Prostate gland (tissue), 2 donors: Measurements from ENCODE around the gene TMEM14B.

ENCODE experiments used
- CTCF ChIP-seq, 4 experiments: fragments of 200-600 bp in 2 of 4; fragments of 450-650 bp in 2 of 4; sonication (generic) in 2 of 4; IDR thresholded peaks; 1 replicate in 3 of 4; 2 replicates in 1 of 4; pipeline ENCODE4 v1.5.1; 2016 to 2019; ENCODE audit warnings: antibody characterized with exemption in 4 of 4, mild to moderate bottlenecking in 2 of 4, moderate library complexity in 2 of 4
- POLR2AphosphoS5 ChIP-seq: sonication (generic); formaldehyde crosslinking; IDR thresholded peaks from one replicate; pipeline ENCODE4 v1.6.1; 2017; ENCODE audit warnings: antibody characterized with exemption

GRCh38 chr6:10771371-10771894, 23.8 kb downstream of the TMEM14B start:
- TF ChIP-seq CTCF (IDR thresholded peaks at IDR 0.05): no peak
- no peak for TF ChIP-seq POLR2AphosphoS5
